ENCODE data around the gene TMEM45B.
"Not testable (repeated sequence)": the region's sequence is repeated elsewhere in the genome, so short reads cannot be mapped to it uniquely, and the experiment has no call there.

Gene TMEM45B

GRCh38 chr11:129833260-129833659 is 17.6 kb downstream of the TMEM45B start:
- H3K4me3 ChIP-seq (ENCODE audit: low read depth, low read length); H3K9me3 ChIP-seq (ENCODE audit: control insufficient read depth, insufficient read depth, low read length); H3K36me3 ChIP-seq (ENCODE audit: control insufficient read depth, insufficient read depth, low read length); H3K9ac ChIP-seq (ENCODE audit: low read depth, low read length); H3K27me3 ChIP-seq (ENCODE audit: control insufficient read depth, insufficient read depth, low read length); H3K4me1 ChIP-seq (ENCODE audit: control insufficient read depth, insufficient read depth, low read length): not testable (repeated sequence)

DNA sequence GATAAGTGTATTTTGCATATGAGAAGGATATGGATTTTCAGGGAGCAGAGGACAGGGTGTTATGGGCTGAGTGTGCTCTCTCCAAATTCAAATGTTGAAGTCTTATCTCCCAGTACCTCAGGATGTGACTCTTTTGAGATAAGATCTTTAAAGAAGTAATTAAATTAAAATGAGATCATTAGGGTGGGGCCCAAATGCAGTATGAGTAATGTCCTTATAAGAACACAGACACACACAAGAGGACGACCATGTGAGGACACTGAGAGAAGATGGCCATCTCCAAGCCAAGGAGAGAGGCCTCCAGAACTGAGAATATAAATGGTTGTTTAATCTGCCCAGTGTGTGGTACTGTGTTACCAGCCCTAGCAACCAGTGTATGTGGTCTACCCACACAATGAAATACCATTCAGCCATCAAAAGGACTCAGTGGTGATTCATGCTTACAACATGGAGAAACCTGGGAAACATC is 20.8 kb downstream of the TMEM45B start:
- not testable (repeated sequence) for H3K4me3 ChIP-seq (ENCODE audit: low read depth, low read length); H3K4me1 ChIP-seq (ENCODE audit: control insufficient read depth, insufficient read depth, low read length); H3K27me3 ChIP-seq (ENCODE audit: control insufficient read depth, insufficient read depth, low read length); H3K36me3 ChIP-seq (ENCODE audit: control insufficient read depth, insufficient read depth, low read length); H3K9me3 ChIP-seq (ENCODE audit: control insufficient read depth, insufficient read depth, low read length); H3K9ac ChIP-seq (ENCODE audit: low read depth, low read length)

DNA sequence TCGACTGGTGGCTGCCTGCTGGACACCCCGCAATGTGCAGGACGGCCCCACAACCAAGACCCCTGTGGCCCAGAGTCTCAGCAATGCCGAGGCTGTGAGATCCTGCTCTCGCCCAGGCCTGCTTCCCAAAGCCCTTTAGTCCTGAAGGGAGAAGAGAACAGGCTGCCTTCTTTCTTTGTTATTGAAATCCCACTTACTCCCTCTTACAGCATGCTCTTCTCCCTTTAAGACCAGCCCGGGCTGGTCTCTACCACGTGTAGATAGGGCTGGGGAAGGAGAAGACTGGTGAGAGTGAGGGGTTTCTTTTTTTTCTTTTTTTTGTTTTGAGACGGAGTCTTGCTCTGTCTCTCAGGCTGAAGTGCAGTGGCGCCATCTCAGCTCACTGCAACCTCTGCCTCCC is 21.3 kb downstream of the TMEM45B start:
- H3K27me3 ChIP-seq (ENCODE audit: control insufficient read depth, insufficient read depth, low read length), result no peaks in the 10 kb centered on the region
- H3K9me3 ChIP-seq (ENCODE audit: control insufficient read depth, insufficient read depth, low read length), result no peaks in the 10 kb centered on the region
- H3K36me3 ChIP-seq (ENCODE audit: control insufficient read depth, insufficient read depth, low read length), result no peaks in the 10 kb centered on the region
- H3K4me1 ChIP-seq (ENCODE audit: control insufficient read depth, insufficient read depth, low read length), result no peaks in the 10 kb centered on the region
- no peak overlapping the region for H3K9ac ChIP-seq (ENCODE audit: low read depth, low read length)
- no peak overlapping the region for H3K4me3 ChIP-seq (ENCODE audit: low read depth, low read length)

GRCh38 chr11:129840236-129840635 is 24.6 kb downstream of the TMEM45B start:
- Histone ChIP-seq H3K27me3 (ENCODE audit: control insufficient read depth, insufficient read depth, low read length) (no peaks in the 10 kb centered on the region), H3K4me3 (ENCODE audit: low read depth, low read length) (no peak overlapping the region), H3K36me3 (ENCODE audit: control insufficient read depth, insufficient read depth, low read length) (no peaks in the 10 kb centered on the region), H3K4me1 (ENCODE audit: control insufficient read depth, insufficient read depth, low read length) (no peaks in the 10 kb centered on the region), H3K9ac (ENCODE audit: low read depth, low read length) (no peak overlapping the region), H3K9me3 (ENCODE audit: control insufficient read depth, insufficient read depth, low read length) (no peaks in the 10 kb centered on the region)

GRCh38 chr11:129842138-129842537 is 26.5 kb downstream of the TMEM45B start:
- Histone ChIP-seq H3K27me3 (ENCODE audit: control insufficient read depth, insufficient read depth, low read length) (no peaks in the 10 kb centered on the region), H3K9ac (ENCODE audit: low read depth, low read length) (no peak overlapping the region), H3K4me1 (ENCODE audit: control insufficient read depth, insufficient read depth, low read length) (peaks cover 5% of the 10 kb centered on the region), H3K4me3 (ENCODE audit: low read depth, low read length) (no peak overlapping the region), H3K36me3 (ENCODE audit: control insufficient read depth, insufficient read depth, low read length) (no peaks in the 10 kb centered on the region), H3K9me3 (ENCODE audit: control insufficient read depth, insufficient read depth, low read length) (no peaks in the 10 kb centered on the region)

DNA sequence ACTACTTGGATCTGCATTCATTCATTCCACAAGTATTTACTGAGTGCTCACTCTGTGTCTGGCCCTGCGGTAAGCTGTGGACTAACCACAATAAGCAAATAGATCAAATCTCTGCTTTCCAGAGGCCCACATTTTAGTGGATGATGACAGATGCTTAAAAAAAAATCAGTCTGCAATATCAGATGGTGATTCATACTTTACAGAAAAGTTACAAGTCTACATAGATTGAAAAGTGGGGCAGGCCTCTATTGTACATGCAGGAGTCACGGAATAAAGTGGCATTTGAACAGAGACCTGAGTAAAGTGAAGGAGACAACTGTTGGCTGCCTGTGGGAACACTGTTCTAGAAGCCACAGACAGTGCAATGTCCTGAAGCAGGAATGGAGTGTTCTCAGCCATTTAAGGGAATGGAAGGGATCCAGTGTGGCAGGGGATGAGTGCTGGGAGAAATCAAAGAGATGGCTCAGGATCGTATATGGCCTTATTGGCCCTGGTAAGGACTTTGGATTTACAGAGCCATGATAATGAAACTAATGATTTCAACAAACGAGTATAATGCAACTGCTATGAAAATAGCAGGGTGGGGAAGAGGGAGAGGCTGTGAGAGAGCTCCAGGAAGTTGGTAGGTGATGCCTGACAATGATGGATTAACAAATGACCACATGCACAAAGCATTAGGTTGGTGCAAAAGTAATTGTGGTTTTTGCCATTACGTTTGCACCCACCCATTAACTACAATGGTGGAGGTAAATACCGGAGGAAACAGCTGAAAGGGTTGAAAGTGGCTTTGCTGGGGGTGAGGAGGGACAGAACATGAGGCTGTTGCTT is 31.1 kb downstream of the TMEM45B start:
- no peak overlapping the region for H3K9ac ChIP-seq (ENCODE audit: low read depth, low read length)
- no peaks in the 10 kb centered on the region for H3K27me3 ChIP-seq (ENCODE audit: control insufficient read depth, insufficient read depth, low read length)
- H3K4me1 ChIP-seq (ENCODE audit: control insufficient read depth, insufficient read depth, low read length), result peaks cover 5% of the 10 kb centered on the region
- H3K36me3 ChIP-seq (ENCODE audit: control insufficient read depth, insufficient read depth, low read length), result no peaks in the 10 kb centered on the region
- H3K9me3 ChIP-seq (ENCODE audit: control insufficient read depth, insufficient read depth, low read length), result no peaks in the 10 kb centered on the region
- H3K4me3 ChIP-seq (ENCODE audit: low read depth, low read length), result no peak overlapping the region

GRCh38 chr11:129847361-129847760 is 31.7 kb downstream of the TMEM45B start:
- not testable (repeated sequence) for H3K27me3 ChIP-seq (ENCODE audit: control insufficient read depth, insufficient read depth, low read length); H3K9me3 ChIP-seq (ENCODE audit: control insufficient read depth, insufficient read depth, low read length); H3K4me1 ChIP-seq (ENCODE audit: control insufficient read depth, insufficient read depth, low read length); H3K36me3 ChIP-seq (ENCODE audit: control insufficient read depth, insufficient read depth, low read length); H3K9ac ChIP-seq (ENCODE audit: low read depth, low read length); H3K4me3 ChIP-seq (ENCODE audit: low read depth, low read length)

DNA sequence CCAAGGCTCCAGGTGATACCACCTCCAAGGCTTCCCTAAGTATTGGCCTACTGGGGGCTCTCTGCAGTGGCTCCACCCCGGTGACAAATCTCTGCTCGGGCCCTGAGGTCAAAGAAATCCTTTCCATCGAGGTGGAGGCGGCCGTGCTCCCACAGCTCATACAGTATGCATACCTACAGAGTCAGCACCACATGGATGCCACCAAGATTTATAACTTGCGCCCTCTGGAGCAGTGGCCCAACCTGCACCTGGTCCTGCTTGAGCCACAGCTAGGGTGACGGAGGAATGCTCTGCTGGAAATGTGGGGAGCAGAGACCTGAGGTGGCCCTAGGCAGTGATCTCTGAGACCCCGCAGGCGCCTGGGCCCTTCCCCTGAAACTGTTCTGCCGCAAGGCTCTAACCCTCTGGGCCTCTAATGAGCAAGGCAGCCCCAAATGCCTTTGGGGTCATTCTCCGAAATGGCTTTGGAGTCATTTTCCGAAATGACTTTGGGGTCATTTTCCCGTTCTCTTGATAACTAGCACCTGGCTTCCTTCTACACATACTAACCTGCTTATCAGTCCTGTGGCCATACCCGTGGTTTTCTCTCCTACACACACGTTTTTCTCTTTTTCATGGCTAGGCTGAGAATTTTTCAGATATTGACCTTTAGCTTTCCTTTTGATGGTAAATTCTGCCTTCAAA is 33.9 kb downstream of the TMEM45B start:
- H3K4me1 ChIP-seq (ENCODE audit: control insufficient read depth, insufficient read depth, low read length), result peaks cover 5% of the 10 kb centered on the region
- no peaks in the 10 kb centered on the region for H3K9me3 ChIP-seq (ENCODE audit: control insufficient read depth, insufficient read depth, low read length)

GRCh38 chr11:129852125-129852740 is 36.6 kb downstream of the TMEM45B start:
- Histone ChIP-seq H3K4me3 (ENCODE audit: low read depth, low read length) (no peak overlapping the region), H3K4me1 (ENCODE audit: control insufficient read depth, insufficient read depth, low read length) (no peaks in the 10 kb centered on the region), H3K9me3 (ENCODE audit: control insufficient read depth, insufficient read depth, low read length) (no peaks in the 10 kb centered on the region), H3K9ac (ENCODE audit: low read depth, low read length) (no peak overlapping the region), H3K27me3 (ENCODE audit: control insufficient read depth, insufficient read depth, low read length) (no peaks in the 10 kb centered on the region), H3K36me3 (ENCODE audit: control insufficient read depth, insufficient read depth, low read length) (no peaks in the 10 kb centered on the region)

More for the DNA sequence above, 33.9 kb downstream of the TMEM45B start:
- Histone ChIP-seq H3K36me3 (ENCODE audit: control insufficient read depth, insufficient read depth, low read length) (no peaks in the 10 kb centered on the region), H3K4me3 (ENCODE audit: low read depth, low read length) (no peak overlapping the region), H3K27me3 (ENCODE audit: control insufficient read depth, insufficient read depth, low read length) (no peaks in the 10 kb centered on the region), H3K9ac (ENCODE audit: low read depth, low read length) (no peak overlapping the region)

DNA sequence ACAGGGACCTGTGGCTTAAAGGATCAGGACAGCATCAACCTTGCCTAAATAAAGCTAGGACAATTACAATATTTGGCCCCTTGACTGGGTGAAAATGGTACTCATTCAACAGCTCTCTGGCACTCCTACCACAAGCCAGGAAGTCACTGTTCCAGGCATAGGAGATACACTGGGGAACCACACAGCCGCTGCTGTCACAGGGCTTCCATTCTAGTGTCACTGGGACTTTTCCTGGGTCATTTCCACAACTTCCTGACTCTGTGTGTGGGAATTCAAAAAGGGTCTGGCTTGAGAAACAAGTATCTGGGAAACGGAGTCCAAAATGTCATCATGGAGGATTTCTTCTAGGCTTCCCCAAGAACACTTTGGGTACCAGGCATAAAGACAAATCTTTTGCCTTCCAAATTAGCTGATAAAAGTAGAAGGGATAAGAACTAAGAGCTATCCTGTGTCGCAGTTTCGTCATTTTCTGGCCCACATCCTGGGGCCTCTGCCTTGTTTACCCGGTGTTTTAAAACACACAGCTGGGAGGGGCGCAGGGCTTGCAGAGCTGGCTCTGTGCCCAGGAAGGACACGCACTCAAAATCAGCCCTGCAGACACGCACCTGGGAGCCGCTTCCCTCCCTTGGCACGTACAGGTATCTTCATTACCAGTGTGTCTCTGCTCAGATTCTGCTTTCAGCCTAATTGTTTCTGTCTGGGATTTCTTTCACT is 38.0 kb downstream of the TMEM45B start:
- no peak overlapping the region for H3K9ac ChIP-seq (ENCODE audit: low read depth, low read length)
- no peaks in the 10 kb centered on the region for H3K27me3 ChIP-seq (ENCODE audit: control insufficient read depth, insufficient read depth, low read length)

DNA sequence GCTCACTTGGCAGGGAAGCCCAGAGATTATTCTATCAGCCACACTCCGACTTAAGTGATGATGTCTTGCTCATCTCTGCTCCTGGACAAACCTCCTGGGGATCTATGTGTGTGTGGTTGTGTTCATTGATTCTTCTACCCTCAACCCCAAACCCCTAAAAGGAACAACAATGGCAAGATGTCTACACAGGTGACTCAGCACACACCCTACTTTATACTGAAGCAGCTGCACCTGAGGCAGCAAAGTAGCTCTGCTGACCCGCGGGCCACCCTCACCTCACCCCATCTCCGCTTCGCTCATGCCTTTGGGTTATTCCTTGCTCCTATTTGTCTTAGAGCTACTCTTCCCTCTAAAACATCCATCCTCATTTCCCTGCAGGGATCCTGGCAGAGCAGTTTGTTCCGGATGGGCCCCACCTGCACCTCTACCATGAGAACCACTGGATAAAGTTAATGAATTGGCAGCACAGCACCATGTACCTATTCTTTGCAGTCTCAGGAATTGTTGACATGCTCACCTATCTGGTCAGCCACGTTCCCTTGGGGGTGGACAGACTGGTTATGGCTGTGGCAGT is 38.7 kb downstream of the TMEM45B start:
- Histone ChIP-seq H3K9ac (ENCODE audit: low read depth, low read length) (no peak overlapping the region), H3K36me3 (ENCODE audit: control insufficient read depth, insufficient read depth, low read length) (no peaks in the 10 kb centered on the region), H3K9me3 (ENCODE audit: control insufficient read depth, insufficient read depth, low read length) (no peaks in the 10 kb centered on the region), H3K4me3 (ENCODE audit: low read depth, low read length) (no peak overlapping the region), H3K27me3 (ENCODE audit: control insufficient read depth, insufficient read depth, low read length) (no peaks in the 10 kb centered on the region), H3K4me1 (ENCODE audit: control insufficient read depth, insufficient read depth, low read length) (no peaks in the 10 kb centered on the region)

More for the DNA sequence above, 38.0 kb downstream of the TMEM45B start:
- H3K9me3 ChIP-seq (ENCODE audit: control insufficient read depth, insufficient read depth, low read length), result no peaks in the 10 kb centered on the region
- no peaks in the 10 kb centered on the region for H3K4me1 ChIP-seq (ENCODE audit: control insufficient read depth, insufficient read depth, low read length)
- no peaks in the 10 kb centered on the region for H3K36me3 ChIP-seq (ENCODE audit: control insufficient read depth, insufficient read depth, low read length)
- H3K4me3 ChIP-seq (ENCODE audit: low read depth, low read length), result no peak overlapping the region

Measured in iPS-15b (cell line).